GM19035 (cell line): ENCODE measurements around the gene ANO9.

Source experiments
- ATAC-seq: cut with Tn5 transposase; IDR thresholded peaks from one replicate; pipeline ENCODE4 v1.9.1; 2021; ENCODE audit not compliant: unreplicated experiment

The ANO9 gene

DNA sequence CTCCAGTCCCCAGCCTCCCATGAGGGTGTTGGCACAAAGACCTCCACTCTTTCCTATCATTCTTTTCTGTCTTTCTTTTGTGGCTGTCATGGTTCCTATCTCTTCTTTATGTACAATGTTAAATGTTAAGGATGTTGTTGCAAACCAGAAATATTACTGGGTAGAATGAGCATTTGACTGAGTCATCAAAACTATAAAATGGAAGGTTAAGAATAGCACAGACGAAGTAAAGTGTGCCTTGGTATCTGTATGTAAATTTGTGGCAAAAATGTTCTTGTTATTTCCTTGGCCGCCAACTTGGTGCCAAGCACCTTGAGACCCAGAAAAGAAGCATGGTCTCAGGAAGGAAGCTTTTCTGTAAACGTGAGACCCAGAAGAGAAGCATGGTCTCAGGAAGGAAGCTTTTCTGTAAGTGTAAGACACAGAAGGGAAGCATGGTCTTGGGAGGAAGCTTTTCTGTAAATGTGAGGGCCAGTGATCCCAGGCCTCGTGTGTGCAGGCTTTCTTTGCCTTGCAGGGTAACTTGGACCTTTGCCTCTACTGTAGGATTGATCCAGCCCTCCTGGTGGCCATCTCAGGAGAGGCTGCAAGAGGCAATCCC lies 54.5 kb downstream of the ANO9 start:
- ATAC-seq: no peak

DNA sequence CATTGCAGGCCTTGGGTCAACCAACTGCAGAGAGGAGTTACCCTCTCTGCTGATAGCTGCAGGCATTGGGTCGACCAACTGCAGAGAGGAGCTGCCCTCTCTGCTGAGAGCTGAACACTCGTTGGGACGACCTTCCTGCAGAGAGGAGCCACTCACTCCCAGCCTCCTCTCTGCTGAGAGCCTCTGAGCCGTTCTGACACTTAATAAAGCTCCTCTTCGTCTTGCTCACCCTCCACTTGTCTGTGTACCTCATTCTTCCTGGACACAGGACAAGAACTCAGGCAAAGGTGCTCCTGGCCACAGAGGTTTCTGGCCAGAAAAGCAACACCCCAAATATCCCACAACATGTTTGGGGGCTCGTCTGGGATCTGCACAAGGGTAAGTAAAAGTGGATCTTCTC lies 55.3 kb downstream of the ANO9 start:
- ATAC-seq: no peak

GRCh38 chr11:385594-386351 lies 56.0 kb downstream of the ANO9 start:
- no peak for ATAC-seq

GRCh38 chr11:384511-384910 lies 57.3 kb downstream of the ANO9 start:
- ATAC-seq: no peak

DNA sequence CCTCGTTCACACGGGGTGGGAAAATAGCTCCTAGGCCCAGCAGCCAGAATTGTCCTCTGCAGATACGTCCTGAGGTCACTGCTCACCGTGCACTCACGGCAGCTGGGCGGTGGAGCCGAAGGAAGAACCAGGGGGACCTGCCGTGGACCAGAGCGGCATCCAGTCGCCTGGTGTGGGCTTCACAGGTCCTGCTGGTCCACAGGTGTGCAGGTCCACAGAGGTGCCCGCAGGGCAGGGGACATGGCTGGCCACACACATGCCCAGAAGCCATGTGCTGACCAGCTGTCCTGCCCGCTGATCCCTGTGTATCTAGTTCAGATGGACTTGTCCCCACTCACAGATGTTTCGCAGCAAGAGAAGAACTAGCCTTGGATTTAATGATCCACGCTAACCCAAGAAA lies 58.4 kb downstream of the ANO9 start:
- no peak for ATAC-seq

DNA sequence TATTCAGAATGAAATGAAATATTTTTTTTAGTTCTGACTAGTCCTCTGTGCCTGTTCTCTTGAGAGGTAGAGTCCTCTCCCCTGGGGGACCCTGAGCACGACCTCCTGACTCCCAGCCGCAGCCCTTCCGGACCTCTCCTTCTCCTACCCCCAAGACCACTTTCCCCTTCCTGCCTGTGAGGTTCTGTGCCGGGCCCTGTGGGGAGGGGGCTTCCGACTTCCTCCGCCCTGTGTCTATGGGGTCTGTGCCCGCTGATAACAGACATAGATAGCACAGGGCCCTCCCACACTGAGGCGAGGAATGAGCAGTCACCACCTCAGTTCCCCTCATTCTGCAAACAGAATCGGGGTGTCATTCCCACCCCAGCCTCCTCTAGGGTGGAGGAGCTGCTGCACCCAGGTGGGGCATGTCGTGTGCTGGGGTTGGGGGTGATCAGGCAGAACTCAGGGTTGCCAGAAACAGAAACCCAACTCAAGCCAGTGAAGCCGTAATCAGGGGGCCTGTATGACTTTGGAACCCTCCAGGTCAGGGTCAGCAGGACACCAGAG lies 59.7 kb downstream of the ANO9 start:
- ATAC-seq: no peak

DNA sequence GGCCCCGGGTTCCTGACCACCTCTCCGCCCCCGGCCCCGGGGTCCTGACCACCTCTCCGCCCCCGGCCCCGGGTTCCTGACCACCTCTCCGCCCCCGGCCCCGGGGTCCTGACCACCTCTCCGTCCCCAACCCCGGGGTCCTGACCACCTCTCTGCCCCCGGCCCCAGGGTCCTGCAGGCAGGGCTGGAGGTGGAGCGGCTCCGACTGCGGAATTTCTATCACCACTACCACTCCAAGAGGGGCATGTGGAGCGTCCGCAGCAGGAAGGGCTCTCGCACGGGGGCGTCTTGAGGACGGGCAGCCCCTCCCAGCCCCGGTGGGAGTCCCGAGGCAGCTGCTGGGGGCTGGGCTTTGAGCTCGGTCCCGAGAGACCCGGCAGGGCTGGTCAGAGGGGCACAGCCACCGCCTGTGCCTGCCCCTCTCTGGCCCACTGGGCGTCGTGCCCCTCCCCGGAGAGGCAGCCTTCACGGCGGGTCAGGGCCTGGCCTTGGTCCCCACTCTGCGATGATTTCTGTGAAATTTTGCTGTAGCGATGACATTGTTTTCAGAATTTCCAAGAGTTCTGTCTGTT lies 60.2 kb downstream of the ANO9 start:
- no peak for ATAC-seq

GRCh38 chr11:380996-381395 lies 60.8 kb downstream of the ANO9 start:
- ATAC-seq: no peak

- no peak for ATAC-seq
These were observed 61.3 kb downstream of the ANO9 start for GRCh38 chr11:380491-380890.

GRCh38 chr11:380095-380480 lies 61.7 kb downstream of the ANO9 start:
- no peak for ATAC-seq

DNA sequence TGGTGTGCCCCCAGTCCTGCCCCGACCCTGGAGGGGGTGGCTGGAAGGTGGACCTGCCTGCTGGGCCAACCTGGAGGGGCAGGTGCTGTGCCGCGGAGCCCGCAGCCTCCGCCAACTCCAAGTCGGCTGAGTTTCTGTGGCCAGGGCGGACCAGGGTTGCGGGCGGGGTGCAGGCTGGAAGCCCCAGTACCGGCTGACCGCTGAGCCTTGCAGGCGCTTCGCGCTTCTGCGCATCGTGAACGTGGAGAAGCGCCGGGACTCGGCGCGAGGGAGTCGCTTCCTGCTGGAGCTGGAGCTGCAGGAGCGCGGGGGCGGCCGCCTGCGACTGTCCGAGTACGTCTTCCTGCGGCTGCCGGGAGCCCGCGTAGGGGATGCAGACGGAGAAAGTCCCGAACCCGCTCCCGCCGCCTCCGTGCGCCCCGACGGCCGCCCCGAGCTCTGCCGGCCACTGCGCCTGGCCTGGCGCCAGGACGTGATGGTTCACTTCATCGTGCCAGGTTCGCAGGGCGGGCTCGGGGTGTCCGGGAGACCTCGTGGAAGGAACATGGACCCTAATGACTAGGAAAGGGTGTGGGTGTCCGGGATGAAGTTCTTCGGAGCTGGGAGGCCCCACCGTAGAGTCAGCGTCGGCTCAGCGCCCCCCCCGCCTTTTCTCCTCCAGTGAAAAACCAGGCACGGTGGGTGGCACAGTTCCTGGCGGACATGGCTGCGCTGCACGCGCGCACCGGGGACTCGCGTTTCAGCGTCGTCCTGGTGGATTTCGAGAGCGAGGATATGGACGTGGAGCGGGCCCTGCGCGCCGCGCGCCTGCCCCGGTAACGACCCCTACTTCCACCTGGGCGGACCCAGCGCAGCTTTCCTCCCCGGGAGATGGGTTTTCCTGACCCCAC lies 62.4 kb downstream of the ANO9 start:
- no peak for ATAC-seq

- no peak for ATAC-seq
These were observed 63.8 kb downstream of the ANO9 start for GRCh38 chr11:377883-378500.

DNA sequence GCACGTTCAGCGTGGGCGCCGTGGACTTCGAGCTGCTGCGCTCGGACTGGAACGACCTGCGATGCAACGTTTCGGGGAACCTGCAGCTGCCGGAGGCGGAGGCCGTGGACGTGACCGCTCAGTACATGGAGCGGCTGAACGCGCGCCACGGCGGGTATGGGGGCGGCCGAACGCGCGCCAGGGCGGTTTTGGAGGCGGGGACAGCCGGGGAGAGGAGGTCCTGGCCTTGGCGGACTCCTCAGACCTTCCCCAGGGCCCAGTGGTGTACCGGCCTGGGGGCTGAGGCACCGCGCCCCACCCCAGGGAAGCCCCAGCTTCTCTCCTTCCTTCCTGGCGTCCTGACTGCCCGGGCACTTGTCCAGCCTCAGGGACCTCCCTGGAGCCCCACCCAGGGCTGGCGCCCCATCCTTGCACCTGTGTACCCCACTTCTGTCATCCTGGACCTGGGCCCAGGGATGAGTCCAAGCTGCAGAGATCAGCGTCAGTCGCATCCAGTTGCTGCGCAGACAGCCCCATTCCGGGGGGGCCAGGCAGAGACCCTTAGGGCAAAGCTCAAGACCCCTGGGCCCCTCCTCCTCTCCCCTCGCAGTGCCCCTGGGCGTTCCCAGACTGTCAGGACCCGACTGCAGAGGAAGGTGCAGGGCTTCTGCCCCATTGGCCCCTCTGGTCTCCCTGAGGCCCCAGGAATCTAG lies 64.5 kb downstream of the ANO9 start:
- no peak for ATAC-seq

DNA sequence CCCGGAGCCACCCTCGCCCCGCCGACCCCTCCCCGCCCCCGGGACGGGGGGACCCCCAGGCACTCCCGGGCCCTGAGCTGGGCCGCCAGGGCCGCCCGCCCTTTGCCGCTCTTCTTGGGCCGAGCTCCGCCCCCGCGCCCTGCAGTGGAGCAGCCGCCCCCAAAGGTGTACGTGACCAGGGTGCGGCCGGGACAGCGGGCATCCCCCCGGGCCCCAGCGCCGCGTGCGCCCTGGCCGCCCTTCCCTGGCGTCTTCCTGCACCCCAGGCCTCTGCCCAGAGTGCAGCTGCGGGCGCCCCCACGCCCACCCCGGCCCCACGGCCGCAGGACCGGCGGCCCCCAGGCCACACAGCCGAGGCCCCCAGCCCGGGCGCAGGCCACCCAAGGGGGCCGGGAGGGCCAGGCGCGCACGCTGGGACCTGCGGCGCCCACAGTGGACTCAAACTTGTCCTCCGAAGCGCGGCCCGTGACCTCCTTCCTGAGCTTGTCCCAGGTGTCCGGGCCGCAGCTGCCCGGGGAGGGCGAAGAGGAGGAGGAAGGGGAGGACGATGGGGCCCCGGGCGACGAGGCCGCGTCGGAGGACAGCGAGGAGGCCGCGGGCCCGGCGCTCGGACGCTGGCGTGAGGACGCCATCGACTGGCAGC lies 65.2 kb downstream of the ANO9 start:
- ATAC-seq: no peak

DNA sequence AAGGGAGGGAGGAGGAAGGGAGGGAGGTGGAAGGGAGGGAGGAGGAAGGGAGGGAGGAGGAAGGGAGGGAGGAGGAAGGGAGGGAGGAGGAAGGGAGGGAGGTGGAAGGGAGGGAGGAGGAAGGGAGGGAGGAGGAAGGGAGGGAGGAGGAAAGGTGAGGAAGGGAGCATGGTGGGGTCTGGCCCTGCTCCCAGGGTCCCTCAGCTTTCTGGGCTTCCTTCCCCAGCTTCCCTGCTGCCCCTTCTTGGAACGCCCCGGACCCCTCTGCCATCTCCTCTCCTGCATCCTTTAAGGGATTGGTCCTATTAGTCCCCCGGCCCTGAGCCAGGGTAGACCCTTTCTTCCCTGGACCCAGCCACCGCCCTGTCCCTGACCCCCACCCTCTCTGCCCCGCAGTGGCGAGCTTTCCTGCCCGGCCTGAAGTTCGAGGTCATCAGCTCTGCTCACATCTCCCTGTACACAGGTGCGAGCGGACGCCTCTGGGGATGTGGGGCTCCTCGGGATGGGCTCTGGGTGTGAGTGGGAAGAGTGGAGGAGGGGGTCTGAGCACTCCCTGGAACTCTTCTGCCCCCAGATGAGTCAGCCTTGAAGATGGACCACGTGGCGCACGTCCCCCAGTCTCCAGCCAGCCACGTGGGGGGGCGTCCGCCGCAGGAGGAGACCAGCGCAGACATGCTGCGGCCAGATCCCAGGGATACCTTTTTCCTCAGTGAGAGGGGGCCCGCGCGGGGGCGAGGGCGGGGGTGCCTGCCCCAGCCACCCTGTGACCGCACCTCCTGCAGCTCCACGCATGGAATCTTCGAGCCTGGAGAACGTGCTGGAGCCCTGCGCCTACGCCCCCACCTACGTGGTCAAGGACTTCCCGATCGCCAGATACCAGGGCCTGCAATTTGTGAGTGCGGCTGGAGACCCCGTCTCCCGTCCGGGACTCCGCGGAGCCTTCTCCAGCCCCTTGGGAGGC lies 66.5 kb downstream of the ANO9 start:
- no peak for ATAC-seq

DNA sequence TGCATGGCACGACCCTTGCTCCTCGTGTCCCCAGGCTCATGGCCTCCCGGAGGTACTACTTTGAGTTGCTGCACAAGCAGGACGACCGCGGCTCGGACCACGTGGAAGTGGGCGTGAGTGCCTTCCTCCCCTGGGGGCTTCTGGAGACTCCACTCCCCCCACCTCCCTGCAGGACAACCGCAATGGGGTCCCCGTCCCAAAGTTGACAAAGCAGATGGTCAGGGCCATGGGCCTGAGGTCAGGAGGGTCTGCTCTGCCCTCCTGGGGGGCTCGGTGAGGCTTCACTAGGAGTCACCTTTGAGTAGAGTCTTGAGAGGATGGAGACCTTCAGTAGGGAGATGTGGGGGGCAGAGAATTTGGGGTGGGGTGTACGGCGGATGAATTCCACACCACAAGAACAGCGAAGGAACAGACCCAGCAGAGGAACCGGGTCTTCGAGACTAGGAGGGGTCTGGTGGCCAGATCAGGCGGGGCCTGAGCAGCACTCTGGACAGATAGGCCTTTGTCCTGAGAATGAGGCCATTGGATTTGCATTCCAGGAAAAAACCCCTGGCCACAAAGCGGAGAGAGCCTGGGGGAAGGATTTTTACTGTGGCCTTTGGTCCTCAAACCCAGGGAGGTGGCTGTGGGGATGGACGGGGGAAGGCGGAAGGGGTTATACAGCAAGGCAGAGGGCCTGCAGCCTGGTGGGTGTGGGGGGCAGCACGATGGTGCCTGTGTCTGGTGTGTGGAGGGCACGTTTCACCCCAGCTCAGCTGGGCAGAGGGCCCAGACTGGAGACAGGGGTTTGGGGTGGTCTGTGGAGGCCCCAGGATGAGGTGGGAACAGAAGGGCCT lies 67.9 kb downstream of the ANO9 start:
- ATAC-seq: no peak

DNA sequence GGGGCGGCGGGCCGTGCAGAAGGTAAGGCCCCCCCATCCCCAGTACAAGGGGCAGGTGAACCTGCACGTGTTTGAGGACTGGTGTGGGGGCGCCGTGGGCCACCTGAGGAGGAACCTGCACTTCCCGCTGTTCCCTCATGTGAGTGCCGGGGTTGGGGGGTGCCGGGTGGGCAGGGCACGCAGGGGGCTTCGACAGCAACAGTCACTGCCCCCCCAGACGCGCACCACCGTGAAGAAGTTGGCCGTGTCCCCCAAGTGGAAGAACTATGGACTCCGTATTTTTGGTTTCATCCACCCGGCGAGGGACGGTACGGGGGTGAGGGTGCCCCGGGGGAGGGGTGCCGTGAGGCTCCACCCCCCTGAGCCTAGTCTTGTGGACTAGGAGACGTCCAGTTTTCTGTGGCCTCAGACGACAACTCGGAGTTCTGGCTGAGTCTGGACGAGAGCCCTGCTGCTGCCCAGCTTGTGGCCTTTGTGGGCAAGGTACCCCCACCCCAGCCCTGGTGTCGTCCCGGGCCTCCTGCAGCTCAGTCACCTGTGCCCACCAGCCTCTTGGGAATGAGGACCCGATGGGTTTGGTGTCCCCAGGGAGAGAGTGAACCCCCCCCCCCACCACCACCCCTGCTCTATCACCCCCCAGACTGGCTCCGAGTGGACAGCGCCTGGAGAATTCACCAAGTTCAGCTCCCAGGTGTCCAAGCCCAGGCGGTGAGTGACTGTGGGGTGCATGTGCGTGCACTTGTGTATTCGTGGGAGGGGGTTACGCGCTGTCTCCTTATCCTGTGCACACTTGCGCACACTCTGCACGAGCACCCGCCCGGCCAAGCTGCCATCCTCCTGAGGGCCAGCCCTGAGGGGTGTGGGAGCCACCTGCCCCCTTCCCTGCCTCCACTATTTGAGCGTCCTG lies 68.7 kb downstream of the ANO9 start:
- ATAC-seq: no peak
